Smooth muscle cell (in vitro differentiated cells): ENCODE measurements around the gene ATP2B3. TPM values are rescaled to one million over a fixed set of nuclear protein-coding genes. Genes with fewer than 3 reads are reported as not detected.

ENCODE experiments used
- DNase-seq: peaks from one replicate; lab custom pipeline; 2025; ENCODE audit not compliant: unreplicated experiment; lab: John Stamatoyannopoulos, UW
- H2AFZ ChIP-seq: fragments of 200-600 bp; sonication (generic); 2 replicates; pipeline ENCODE4 v1.6.0; 2016; ENCODE audit warnings: antibody characterized with exemption, low read depth, mild to moderate bottlenecking
- H3F3A ChIP-seq: fragments of 200-600 bp; sonication (generic); 2 replicates; pipeline ENCODE4 v1.6.0; 2017; ENCODE audit warnings: antibody characterized with exemption, low read depth
- H3K27ac ChIP-seq: fragments of 200-600 bp; sonication (generic); 2 replicates; pipeline ENCODE4 v1.5.1; 2016; ENCODE audit warnings: low read depth, mild to moderate bottlenecking
- H3K27me3 ChIP-seq: fragments of 200-600 bp; sonication (generic); 2 replicates; pipeline ENCODE4 v1.6.1; 2016; ENCODE audit warnings: low read depth, mild to moderate bottlenecking
- H3K36me3 ChIP-seq: fragments of 200-600 bp; sonication (generic); 2 replicates; pipeline ENCODE4 v1.5.1; 2016; ENCODE audit warnings: low read depth
- H3K4me1 ChIP-seq: fragments of 200-600 bp; sonication (generic); 2 replicates; pipeline ENCODE4 v1.5.1; 2016; ENCODE audit warnings: low read depth
- H3K4me2 ChIP-seq: fragments of 200-600 bp; sonication (generic); 2 replicates; pipeline ENCODE4 v1.6.0; 2016; ENCODE audit warnings: mild to moderate bottlenecking
- H3K4me3 ChIP-seq: fragments of 200-600 bp; sonication (generic); 2 replicates; pipeline ENCODE4 v1.5.1; 2016; ENCODE audit warnings: mild to moderate bottlenecking
- H3K79me2 ChIP-seq: fragments of 200-600 bp; sonication (generic); 2 replicates; pipeline ENCODE4 v1.6.0; 2016; ENCODE audit warnings: low read depth, mild to moderate bottlenecking
- H3K9ac ChIP-seq: fragments of 200-600 bp; sonication (generic); 2 replicates; pipeline ENCODE4 v1.6.0; 2016; ENCODE audit warnings: low read depth
- H3K9me3 ChIP-seq: fragments of 200-600 bp; sonication (generic); replicated peaks from 2 replicates; pipeline ENCODE4 v1.5.1; 2016; ENCODE audit warnings: low read depth
- H4K20me1 ChIP-seq: fragments of 200-600 bp; sonication (generic); 2 replicates; pipeline ENCODE4 v1.6.0; 2016; ENCODE audit warnings: low read depth
- WGBS: methylation state at CpG from one replicate; pipeline ENCODE4 v1.1.7; 2016; ENCODE audit warnings: low lambda C conversion rate; 5-methylcytosine and 5-hydroxymethylcytosine counted together
- polyA plus RNA-seq: library from polyadenylated mRNA; unstranded; fragments of >200 nt; fragmentation: Nextera tagmentation; extraction: Ambion mirVana; gene quantifications from 2 replicates; pipeline ENCODE4 v1.2.1, GENCODE V29; 2016
- total RNA-seq: library from RNA; depleted of rRNA; stranded (reverse); fragments of >200 nt; gene quantifications from 2 replicates; pipeline ENCODE4 v1.2.3, GENCODE V29; 2014
- TF ChIP-seq, protein P1 (sequence below): fragments of 200-600 bp; sonication (generic); IDR thresholded peaks from 2 replicates; pipeline ENCODE4 v1.5.1; 2017; ENCODE audit warnings: borderline replicate concordance, mild to moderate bottlenecking, antibody characterized with exemption; ENCODE audit not compliant: insufficient read depth, poor library complexity, severe bottlenecking

ATP2B3 gene
- total and polyA plus RNA-seq, 2 experiments from 2014 or later, result 0.05 to 0.22 TPM

DNA sequence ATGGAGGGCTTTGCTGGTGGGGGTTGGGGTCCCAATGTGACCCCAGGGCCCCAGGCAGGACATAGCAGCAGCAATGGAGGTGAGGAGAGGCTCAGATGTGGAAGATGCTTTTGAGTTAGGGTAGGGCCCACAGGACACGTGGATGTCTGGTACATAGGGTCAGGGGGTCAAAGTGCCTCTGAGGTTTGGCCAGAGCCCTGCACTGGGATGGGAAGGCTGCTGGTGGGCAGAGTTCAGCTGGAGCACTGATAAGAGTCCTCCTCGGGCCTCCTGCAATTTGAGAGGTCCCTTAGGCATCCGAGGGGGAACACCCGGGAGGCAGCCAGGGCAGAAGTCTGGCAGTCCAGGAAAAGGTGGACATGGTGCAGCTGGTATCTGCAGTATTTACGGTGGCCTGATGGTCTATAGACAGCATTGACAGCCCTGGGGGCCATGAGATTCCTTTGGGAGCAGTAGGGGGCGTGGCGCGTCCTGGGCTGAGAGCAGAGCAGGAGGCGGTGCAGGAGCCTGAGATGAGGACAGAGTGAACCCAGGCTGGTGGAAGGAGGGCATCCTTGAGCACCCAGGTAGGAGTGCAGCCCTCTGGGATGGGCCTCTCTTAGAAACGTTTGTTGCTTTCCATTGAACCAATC lies 58.9 kb downstream of the ATP2B3 start:
- no peak overlapping the region for H3K4me2 ChIP-seq
- no peak for DNase-seq
- H3K4me1 ChIP-seq, result no peaks in the 10 kb centered on the region
- no peaks in the 10 kb centered on the region for H3K79me2 ChIP-seq
- no peak overlapping the region for H3K9ac ChIP-seq
- H4K20me1 ChIP-seq, result no peaks in the 10 kb centered on the region
- H3K36me3 ChIP-seq, result no peaks in the 10 kb centered on the region
- H3K27ac ChIP-seq, result no peak overlapping the region
- 71% methylated on average over 10 of the region's 10 CpGs for WGBS
- no peak overlapping the region for H2AFZ ChIP-seq
- H3F3A ChIP-seq, result no peaks in the 10 kb centered on the region
- TF ChIP-seq, protein P1, sequence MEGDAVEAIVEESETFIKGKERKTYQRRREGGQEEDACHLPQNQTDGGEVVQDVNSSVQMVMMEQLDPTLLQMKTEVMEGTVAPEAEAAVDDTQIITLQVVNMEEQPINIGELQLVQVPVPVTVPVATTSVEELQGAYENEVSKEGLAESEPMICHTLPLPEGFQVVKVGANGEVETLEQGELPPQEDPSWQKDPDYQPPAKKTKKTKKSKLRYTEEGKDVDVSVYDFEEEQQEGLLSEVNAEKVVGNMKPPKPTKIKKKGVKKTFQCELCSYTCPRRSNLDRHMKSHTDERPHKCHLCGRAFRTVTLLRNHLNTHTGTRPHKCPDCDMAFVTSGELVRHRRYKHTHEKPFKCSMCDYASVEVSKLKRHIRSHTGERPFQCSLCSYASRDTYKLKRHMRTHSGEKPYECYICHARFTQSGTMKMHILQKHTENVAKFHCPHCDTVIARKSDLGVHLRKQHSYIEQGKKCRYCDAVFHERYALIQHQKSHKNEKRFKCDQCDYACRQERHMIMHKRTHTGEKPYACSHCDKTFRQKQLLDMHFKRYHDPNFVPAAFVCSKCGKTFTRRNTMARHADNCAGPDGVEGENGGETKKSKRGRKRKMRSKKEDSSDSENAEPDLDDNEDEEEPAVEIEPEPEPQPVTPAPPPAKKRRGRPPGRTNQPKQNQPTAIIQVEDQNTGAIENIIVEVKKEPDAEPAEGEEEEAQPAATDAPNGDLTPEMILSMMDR, result no peak
- no peaks in the 10 kb centered on the region for H3K9me3 ChIP-seq
- no peaks in the 10 kb centered on the region for H3K27me3 ChIP-seq
- H3K4me3 ChIP-seq, result no peak overlapping the region

DNA sequence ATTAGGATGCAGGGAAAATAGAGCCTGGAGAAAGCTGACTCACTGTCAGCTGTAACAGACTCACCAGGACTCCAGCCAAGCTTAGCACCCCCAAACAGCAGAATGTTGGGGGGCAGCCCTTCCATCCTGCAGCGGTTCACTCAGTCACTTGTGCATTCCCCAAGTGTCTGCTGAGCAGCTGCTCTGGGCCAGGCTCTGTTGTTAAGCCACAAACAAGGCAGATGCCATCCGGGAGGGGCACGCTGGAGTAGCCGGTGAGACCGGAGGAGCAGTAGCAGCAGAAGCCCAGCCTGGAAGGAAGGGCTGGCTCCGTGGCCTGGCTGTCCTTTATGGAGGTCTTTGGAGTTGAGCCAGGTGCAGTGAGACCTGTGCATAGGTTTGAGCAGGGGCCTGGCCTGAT lies 59.5 kb downstream of the ATP2B3 start:
- Histone ChIP-seq H2AFZ (no peak overlapping the region), H3K27ac (no peak overlapping the region), H3K9me3 (no peaks in the 10 kb centered on the region), H3K27me3 (no peaks in the 10 kb centered on the region), H4K20me1 (no peaks in the 10 kb centered on the region), H3K4me3 (no peak overlapping the region), H3F3A (no peaks in the 10 kb centered on the region), H3K36me3 (no peaks in the 10 kb centered on the region), H3K79me2 (no peaks in the 10 kb centered on the region), H3K4me2 (no peak overlapping the region), H3K9ac (no peak overlapping the region), H3K4me1 (no peaks in the 10 kb centered on the region)
- no peak for DNase-seq
- TF ChIP-seq, protein P1, result no peak
- 86% methylated on average over 6 of the region's 6 CpGs for whole genome bisulfite sequencing

DNA sequence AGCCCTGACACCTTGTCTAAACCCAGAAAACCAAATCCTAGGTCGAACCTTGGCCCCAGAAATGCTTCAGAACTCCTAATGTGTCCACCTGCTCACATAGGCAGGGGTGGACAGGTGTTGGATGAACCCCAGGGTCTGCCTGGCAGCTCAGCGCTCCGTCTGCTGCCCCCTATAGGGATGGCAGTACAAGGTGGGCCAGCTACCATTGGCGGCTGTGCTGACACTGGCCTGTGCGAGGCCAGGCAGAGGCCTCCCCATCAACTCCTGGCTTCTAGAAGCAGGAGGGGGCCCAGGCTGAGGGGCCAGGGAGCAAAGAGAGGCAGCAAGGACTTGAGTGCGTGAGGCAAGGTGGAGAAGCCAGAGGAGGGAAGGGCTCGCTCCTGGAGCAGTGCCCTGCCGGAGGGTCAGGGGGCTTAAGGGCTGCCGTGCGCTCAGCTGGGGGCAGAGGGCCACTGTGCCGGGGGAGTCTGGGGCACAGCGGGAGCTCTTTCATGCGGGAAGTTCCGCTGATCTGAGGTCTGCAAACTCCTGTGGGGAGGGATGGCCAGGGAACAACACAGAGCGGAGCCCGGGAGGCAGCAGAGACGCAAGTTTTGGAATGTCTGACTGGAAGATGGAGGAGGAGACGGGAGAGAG lies 60.9 kb downstream of the ATP2B3 start:
- no peak overlapping the region for H3K4me2 ChIP-seq
- H3K9ac ChIP-seq, result no peak overlapping the region
- TF ChIP-seq, protein P1, result no peak
- no peaks in the 10 kb centered on the region for H3F3A ChIP-seq
- no peaks in the 10 kb centered on the region for H3K4me1 ChIP-seq
- H3K9me3 ChIP-seq, result no peaks in the 10 kb centered on the region
- no peak overlapping the region for H2AFZ ChIP-seq
- no peaks in the 10 kb centered on the region for H4K20me1 ChIP-seq
- H3K4me3 ChIP-seq, result no peak overlapping the region
- no peak overlapping the region for H3K27ac ChIP-seq
- H3K27me3 ChIP-seq, result no peaks in the 10 kb centered on the region
- DNase-seq, result no peak
- no peaks in the 10 kb centered on the region for H3K36me3 ChIP-seq
- no peaks in the 10 kb centered on the region for H3K79me2 ChIP-seq
- 72% methylated on average over 18 of the region's 18 CpGs for WGBS

DNA sequence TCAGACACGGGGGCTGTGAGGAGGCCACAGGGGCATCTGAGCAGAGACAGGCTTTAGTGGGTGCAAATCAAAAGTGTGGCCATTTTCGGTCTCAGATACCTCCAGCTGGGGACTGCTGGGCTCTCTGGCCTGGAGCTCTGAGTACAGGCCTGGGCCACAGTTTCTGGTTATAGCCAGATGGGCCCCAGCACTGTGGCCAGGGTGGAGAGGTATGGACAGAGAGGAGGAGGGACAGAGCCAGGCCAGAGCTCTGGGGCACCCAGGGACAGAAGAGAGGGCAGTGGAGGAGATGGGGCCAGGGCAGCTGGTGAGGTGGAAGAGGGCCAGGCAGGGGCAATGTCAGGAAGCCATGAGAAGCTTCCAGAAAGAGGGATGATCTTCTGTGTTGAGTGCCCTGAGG lies 61.4 kb downstream of the ATP2B3 start:
- H3K4me2 ChIP-seq, result no peak overlapping the region
- H3K36me3 ChIP-seq, result no peaks in the 10 kb centered on the region
- no peak overlapping the region for H3K4me3 ChIP-seq
- H3K4me1 ChIP-seq, result no peaks in the 10 kb centered on the region
- no peak overlapping the region for H3K9ac ChIP-seq
- no peak overlapping the region for H2AFZ ChIP-seq
- TF ChIP-seq, protein P1, result no peak
- H3K79me2 ChIP-seq, result no peaks in the 10 kb centered on the region
- H3K9me3 ChIP-seq, result no peaks in the 10 kb centered on the region
- H3K27me3 ChIP-seq, result no peaks in the 10 kb centered on the region
- no peaks in the 10 kb centered on the region for H3F3A ChIP-seq
- H4K20me1 ChIP-seq, result no peaks in the 10 kb centered on the region
- DNase-seq, result no peak
- H3K27ac ChIP-seq, result no peak overlapping the region
- WGBS, result 65% methylated on average over 2 of the region's 2 CpGs
